ENCODE results near the gene UBE2U.

Gene UBE2U

GRCh38 chr1:64296459-64296858 lies 93.0 kb downstream of the UBE2U start:
- no peak for DNase-seq

- no peak for DNase-seq
These were observed 98.8 kb downstream of the UBE2U start for GRCh38 chr1:64302194-64302593.

GRCh38 chr1:64302971-64303370 lies 99.5 kb downstream of the UBE2U start:
- DNase-seq: no peak

- DNase-seq: no peak
These were observed 101.4 kb downstream of the UBE2U start for GRCh38 chr1:64304823-64305222.

- DNase-seq: no peak
These were observed 105.4 kb downstream of the UBE2U start for GRCh38 chr1:64308866-64309265.

GRCh38 chr1:64309431-64309831 lies 106.0 kb downstream of the UBE2U start:
- DNase-seq: no peak

- no peak for DNase-seq
These were observed 107.3 kb downstream of the UBE2U start for GRCh38 chr1:64310760-64311159.

- no peak for DNase-seq
These were observed 109.0 kb downstream of the UBE2U start for GRCh38 chr1:64312431-64312830.

GRCh38 chr1:64315402-64315801 lies 112.0 kb downstream of the UBE2U start:
- no peak for DNase-seq
